IPS-15b (cell line): Measurements from ENCODE around the gene PDK2.

Experiments
- H3K27me3 ChIP-seq: one replicate; pipeline ENCODE4 v1.6.1; 2013; ENCODE audit warnings: low read length; ENCODE audit not compliant: control insufficient read depth, insufficient read depth
- H3K36me3 ChIP-seq: one replicate; pipeline ENCODE4 v1.6.1; 2013; ENCODE audit warnings: low read length; ENCODE audit not compliant: control insufficient read depth, insufficient read depth
- H3K4me1 ChIP-seq: one replicate; pipeline ENCODE4 v1.6.1; 2013; ENCODE audit warnings: mild to moderate bottlenecking, low read length; ENCODE audit not compliant: control insufficient read depth, insufficient read depth
- H3K4me3 ChIP-seq: one replicate; pipeline ENCODE4 v1.5.1; 2013; ENCODE audit warnings: low read depth, low read length
- H3K9ac ChIP-seq: one replicate; pipeline ENCODE4 v1.6.1; 2013; ENCODE audit warnings: low read depth, mild to moderate bottlenecking, low read length
- H3K9me3 ChIP-seq: one replicate; pipeline ENCODE4 v1.6.1; 2013; ENCODE audit warnings: mild to moderate bottlenecking, low read length; ENCODE audit not compliant: control insufficient read depth, insufficient read depth

The PDK2 gene

DNA sequence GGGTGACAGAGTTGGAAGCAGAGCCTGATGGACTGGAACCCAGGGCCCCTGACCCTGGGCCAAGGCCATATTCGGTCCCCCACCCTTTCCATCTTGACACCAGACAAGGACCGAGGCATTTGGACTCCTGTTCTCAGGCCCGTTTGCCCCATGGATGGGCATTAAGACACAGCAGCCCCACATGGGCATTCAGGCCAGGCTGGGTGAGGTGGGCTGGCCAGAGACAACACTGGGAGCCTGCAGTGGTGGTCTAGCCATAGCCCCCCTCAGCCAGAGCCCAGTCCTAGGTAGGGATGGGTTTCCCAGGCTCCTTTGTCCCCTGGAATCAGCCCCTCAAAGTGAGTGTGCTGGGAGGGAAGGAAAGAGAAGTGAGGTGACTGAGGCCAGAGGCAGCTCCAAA, 1.6 kb downstream of the PDK2 start:
- Histone ChIP-seq H3K27me3 (no peaks in the 10 kb centered on the region), H3K36me3 (peaks cover 3% of the 10 kb centered on the region), H3K4me3 (no peak overlapping the region), H3K4me1 (peaks cover 8% of the 10 kb centered on the region), H3K9me3 (no peaks in the 10 kb centered on the region), H3K9ac (no peak overlapping the region)

DNA sequence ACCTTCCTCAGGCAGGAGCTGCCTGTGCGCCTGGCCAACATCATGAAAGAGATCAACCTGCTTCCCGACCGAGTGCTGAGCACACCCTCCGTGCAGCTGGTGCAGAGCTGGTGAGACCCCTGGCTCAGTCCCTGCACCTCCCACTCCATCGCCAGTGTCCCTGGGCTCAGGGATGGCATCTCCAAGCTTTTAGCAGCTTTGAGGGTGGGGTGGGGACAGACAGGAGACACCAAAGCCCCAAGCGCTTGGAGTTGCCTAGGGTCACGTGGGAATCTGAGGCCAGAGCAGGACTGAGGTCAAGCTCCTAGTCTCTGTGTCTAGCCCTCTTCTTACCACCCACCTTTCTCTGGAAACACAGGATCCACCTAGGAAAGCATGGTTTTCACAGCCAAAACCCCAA, 2.3 kb downstream of the PDK2 start:
- Histone ChIP-seq H3K36me3 (peaks cover 3% of the 10 kb centered on the region), H3K9me3 (no peaks in the 10 kb centered on the region), H3K4me3 (no peak overlapping the region), H3K27me3 (no peaks in the 10 kb centered on the region), H3K9ac (no peak overlapping the region), H3K4me1 (peaks cover 8% of the 10 kb centered on the region)

DNA sequence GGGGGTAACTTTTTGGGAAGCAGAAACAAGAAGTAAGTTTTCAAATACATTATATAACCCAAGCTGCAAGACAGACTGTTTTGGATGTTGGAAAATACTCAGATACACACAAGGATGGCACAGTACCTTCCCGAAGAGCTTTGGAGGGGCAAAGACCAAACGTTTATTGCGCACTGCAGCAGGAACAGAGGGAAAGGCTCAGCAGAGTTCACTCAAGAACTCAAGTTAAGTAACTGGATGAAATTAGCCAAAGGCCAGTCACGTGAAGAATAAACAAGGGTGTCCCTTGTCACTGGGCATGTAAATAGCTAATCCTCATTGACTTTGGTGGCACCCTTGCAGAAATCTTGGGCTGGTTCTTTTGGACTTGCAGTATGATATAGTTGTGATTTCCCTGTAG, 2.8 kb downstream of the PDK2 start:
- H3K9ac ChIP-seq: no peak overlapping the region
- H3K4me1 ChIP-seq: peaks cover 8% of the 10 kb centered on the region
- no peak overlapping the region for H3K4me3 ChIP-seq
- H3K36me3 ChIP-seq: peaks cover 3% of the 10 kb centered on the region
- H3K27me3 ChIP-seq: no peaks in the 10 kb centered on the region
- no peaks in the 10 kb centered on the region for H3K9me3 ChIP-seq

DNA sequence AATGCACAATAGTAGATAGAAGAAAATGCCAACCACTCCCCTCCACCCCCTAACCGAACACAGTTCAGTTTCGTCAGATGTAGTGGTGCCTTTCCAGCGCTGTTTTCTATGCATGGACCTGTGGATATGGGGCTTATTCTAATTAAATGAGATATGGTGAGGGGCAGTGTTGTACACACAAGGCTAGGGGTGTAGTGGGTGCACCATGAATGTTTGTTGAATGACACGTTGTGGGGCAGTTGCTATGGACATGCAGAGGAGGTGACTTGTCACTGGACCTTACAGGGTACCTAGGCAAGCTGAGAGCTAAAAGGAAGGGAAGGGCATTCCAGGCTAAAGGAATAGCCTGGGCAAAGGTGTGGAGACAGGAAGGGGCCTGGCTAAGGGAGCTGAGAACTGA, 3.4 kb downstream of the PDK2 start:
- no peak overlapping the region for H3K4me3 ChIP-seq
- H3K4me1 ChIP-seq: peaks cover 8% of the 10 kb centered on the region
- H3K36me3 ChIP-seq: peaks cover 3% of the 10 kb centered on the region
- no peaks in the 10 kb centered on the region for H3K27me3 ChIP-seq
- H3K9ac ChIP-seq: no peak overlapping the region
- H3K9me3 ChIP-seq: no peaks in the 10 kb centered on the region

DNA sequence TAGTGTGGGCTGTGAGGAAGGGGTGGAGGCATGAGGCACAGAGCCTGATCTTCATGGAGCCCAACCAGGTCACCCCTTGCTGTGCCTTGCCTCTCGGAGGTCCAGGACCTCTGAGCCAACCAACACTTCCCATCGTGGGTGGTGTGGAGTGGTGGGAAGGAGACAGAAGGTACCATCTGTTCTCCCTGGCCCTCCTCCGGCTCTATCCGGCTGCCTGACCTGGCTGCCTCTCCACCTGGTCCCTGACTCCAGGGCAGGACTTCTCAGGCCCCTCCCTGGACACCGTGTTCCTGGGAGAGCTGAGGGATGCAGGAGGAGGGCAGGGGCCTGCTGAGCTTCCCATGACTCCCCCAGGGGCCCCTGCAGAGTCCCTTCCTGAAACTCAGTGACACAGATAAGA, 3.9 kb downstream of the PDK2 start:
- no peaks in the 10 kb centered on the region for H3K9me3 ChIP-seq
- no peak overlapping the region for H3K9ac ChIP-seq
- H3K27me3 ChIP-seq: no peaks in the 10 kb centered on the region
- peaks cover 3% of the 10 kb centered on the region for H3K36me3 ChIP-seq
- H3K4me1 ChIP-seq: peaks cover 8% of the 10 kb centered on the region
- no peak overlapping the region for H3K4me3 ChIP-seq

DNA sequence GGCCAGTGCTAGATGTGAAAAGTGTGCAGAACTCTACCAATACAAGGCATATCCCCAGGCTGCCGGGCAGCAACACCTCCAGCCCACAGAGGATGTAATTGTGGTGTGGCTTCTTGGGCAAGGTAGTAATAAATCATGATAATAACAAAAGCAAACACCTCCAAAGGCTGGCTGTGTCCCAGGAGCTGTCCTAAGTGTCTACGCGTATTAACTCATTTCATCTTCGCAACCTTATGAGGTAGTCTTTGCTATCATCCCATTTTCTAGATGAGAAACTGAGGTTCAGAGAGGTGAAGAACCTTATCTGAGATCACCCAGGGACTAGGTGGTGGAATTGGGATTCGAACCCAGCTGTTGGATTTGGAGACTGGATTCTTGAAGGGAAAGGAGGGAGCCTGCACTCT, 5.3 kb downstream of the PDK2 start:
- Histone ChIP-seq H3K9me3 (no peaks in the 10 kb centered on the region), H3K4me1 (peaks cover 8% of the 10 kb centered on the region), H3K4me3 (no peak overlapping the region), H3K27me3 (no peaks in the 10 kb centered on the region), H3K9ac (peak overlapping the region; percentile 2), H3K36me3 (peaks cover 3% of the 10 kb centered on the region)

DNA sequence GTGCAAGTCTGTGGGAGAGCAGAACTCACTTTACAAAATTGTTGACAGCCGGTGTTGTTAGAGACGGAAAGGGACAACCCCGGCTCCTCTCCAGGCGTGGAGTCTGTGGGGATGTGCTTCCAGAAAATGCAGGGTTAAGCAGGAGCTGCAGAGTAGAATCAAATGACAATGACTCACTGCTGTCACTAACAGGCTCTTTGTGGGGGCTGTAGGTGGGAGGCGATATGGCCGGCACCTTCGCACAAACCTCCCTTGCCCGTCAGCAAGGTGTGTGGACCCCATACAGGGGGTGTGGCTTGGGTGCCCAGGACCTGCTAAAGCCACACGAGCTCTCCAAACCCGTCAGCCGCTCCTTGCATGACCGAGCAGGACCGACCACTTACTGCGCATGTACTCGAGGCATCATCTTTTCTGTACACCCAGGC, 5.8 kb downstream of the PDK2 start:
- H3K4me1 ChIP-seq: peaks cover 8% of the 10 kb centered on the region
- no peaks in the 10 kb centered on the region for H3K9me3 ChIP-seq
- H3K9ac ChIP-seq: peak overlapping the region; percentile 2
- no peaks in the 10 kb centered on the region for H3K27me3 ChIP-seq
- H3K36me3 ChIP-seq: peaks cover 3% of the 10 kb centered on the region
- peak overlapping the region; percentile 22 for H3K4me3 ChIP-seq

DNA sequence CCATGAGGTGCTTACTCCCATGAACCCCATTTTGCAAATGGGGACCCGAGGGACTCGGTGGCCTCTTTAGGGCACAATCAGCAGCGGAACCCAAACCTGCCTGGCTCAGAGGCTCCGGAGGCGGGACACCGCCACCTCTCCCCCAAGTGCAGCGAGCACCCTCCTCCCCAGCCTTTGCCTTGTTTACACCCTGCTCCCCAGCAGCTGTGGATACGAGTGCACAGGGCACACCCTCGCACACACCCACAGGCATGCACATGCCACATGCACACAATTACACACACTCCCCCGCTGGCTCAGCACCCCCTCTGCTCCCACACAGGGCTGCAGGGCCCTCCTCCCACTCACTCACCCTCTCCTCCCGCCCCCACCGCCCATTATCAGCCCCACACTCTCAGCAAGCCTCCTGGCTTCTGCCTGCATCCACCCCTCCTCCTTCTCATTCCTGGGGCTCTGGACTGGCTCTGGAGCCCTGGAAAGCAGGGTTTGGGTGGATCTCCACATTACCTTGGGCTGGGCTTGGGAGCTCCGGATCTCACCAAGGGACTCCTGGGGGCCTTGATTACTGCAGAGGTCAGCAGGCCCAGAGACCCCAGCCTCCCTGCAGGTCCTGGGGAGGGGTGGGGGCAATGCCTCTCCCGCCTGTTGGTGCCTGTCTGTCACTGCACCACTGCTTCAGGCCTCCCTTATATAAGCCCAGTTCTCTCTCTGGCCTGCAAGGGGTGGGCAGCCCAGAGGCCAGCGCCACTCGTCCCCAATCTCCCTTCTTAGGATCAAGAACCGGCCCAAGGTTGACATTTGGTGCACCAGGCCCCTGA, 6.4 kb downstream of the PDK2 start:
- Histone ChIP-seq H3K9me3 (no peaks in the 10 kb centered on the region), H3K9ac (peak overlapping the region; percentile 65), H3K27me3 (no peaks in the 10 kb centered on the region), H3K4me1 (peaks cover 8% of the 10 kb centered on the region), H3K36me3 (peaks cover 3% of the 10 kb centered on the region), H3K4me3 (peak overlapping the region; percentile 22)

DNA sequence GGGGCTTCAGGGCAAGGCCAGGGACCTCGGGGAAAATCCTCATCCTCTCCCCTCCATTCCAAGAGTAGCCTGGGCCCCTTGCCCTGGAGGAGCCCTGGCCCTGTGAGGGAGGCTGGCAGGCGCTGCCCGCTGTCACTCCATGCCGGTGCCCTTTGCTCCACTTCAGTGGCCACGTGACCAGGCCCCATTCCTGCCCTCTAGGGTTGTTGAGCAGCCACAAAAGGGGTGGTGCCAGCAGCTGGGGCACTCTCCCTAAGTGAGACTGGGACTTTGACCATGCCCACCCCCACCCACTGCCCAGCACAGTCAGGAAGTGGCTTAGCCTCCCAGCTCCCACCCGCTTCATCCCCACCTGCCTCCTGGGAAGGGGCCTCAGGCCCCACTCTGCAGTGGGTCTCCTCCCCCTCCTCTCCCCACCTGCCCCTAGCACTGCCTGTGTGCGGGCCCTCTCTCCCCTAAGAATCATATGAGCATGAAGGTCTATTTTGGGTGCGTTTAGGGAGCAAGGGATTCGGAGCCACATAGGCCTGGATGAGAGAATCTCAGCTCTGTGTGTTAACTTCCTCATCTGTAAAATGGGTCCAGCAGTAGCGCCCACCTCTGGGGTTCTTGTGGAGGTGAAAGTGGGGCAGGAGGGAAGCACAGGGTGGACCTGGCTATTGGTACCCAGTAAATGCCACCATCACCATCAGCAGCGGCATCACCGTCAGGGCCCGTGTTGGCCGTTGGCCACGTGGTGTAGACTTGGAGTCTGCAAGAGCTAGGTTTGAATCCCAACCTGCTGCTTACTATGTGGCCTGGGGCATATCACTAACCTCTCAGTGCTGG, 7.2 kb downstream of the PDK2 start:
- Histone ChIP-seq H3K4me3 (no peak overlapping the region), H3K9ac (peak overlapping the region; percentile 65), H3K4me1 (peaks cover 8% of the 10 kb centered on the region), H3K27me3 (no peaks in the 10 kb centered on the region), H3K9me3 (no peaks in the 10 kb centered on the region), H3K36me3 (no peaks in the 10 kb centered on the region)

DNA sequence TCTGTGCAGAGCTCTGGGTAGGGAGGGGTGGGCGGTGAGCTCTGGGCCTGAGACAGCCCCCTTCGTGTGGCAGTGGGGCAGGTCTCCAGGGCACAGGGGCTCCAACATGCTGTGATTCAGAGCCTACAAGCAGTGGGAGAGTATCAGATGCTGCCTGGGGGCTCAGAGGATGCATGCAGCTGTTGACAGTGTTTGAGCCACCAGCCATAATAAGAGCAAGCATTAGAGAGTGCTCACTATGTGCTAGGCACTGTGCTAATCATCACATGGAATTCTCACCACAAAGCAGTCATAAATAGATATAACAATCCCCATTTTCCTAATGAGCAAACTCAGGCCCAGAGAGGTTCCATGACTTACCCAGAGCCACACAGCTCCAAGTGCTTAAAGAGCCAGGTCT, 8.1 kb downstream of the PDK2 start:
- H3K36me3 ChIP-seq: peaks cover 3% of the 10 kb centered on the region
- no peaks in the 10 kb centered on the region for H3K27me3 ChIP-seq
- H3K9ac ChIP-seq: no peak overlapping the region
- peaks cover 8% of the 10 kb centered on the region for H3K4me1 ChIP-seq
- H3K4me3 ChIP-seq: no peak overlapping the region
- no peaks in the 10 kb centered on the region for H3K9me3 ChIP-seq

DNA sequence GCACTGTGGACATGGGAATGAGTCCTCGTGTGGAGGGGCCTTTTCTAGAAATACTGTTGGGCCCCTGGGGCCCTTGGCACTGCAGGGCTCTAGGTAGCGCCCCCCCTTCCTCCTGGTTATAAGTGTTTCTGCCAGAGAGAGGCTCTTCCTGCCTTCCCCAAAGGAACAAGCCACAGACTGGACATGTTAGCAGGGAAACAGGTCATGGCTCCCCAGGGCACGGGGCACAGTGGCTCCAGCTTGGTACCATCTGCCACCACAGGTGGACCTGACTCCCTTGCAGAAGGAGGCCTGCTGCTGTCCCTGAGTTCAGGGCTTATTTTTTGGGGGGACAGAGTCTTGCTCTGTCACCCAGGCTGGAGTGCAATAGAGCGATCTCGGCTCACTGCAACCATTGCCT, 8.8 kb downstream of the PDK2 start:
- H3K4me3 ChIP-seq: no peak overlapping the region
- no peaks in the 10 kb centered on the region for H3K9me3 ChIP-seq
- peaks cover 5% of the 10 kb centered on the region for H3K36me3 ChIP-seq
- H3K9ac ChIP-seq: no peak overlapping the region
- H3K27me3 ChIP-seq: no peaks in the 10 kb centered on the region
- peaks cover 8% of the 10 kb centered on the region for H3K4me1 ChIP-seq

DNA sequence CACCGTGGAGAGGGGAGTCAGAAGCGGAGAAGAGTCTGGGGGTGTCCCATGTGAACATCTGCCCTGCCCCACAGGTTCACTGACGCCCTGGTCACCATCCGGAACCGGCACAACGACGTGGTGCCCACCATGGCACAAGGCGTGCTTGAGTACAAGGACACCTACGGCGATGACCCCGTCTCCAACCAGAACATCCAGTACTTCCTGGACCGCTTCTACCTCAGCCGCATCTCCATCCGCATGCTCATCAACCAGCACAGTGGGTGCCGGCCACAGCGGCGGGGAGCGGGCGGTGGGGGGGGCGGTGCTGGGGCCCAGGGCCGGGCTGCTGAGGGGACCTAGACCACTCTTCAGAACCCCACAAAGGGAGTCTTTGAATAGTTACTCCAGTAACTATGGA, 10.7 kb downstream of the PDK2 start:
- Histone ChIP-seq H3K36me3 (peaks cover 13% of the 10 kb centered on the region), H3K27me3 (no peaks in the 10 kb centered on the region), H3K4me3 (no peak overlapping the region), H3K4me1 (peaks cover 6% of the 10 kb centered on the region), H3K9me3 (no peaks in the 10 kb centered on the region), H3K9ac (no peak overlapping the region)
